HepG2 (cell line): ENCODE measurements around the gene TMEM256.

Experiments used
- ARNT ChIP-seq: fragments of 450-650 bp; IDR thresholded peaks from 2 replicates; pipeline ENCODE4 v1.6.1; 2017
- ATM ChIP-seq: fragments of 450-650 bp; IDR thresholded peaks from 2 replicates; pipeline ENCODE4 v1.7.1; 2017; ENCODE audit warnings: mild to moderate bottlenecking, borderline replicate concordance
- HHEX ChIP-seq: IDR thresholded peaks from 2 replicates; pipeline ENCODE4 v1.6.1; 2016; ENCODE audit warnings: control low read depth
- JUND ChIP-seq: sonication (generic); formaldehyde crosslinking; IDR thresholded peaks from 2 replicates; pipeline ENCODE4 v1.8.0; 2022; ENCODE audit warnings: mild to moderate bottlenecking, missing genetic modification reagents
- NFE2L2 ChIP-seq: fragments of 150-350 bp; IDR thresholded peaks from 2 replicates; pipeline ENCODE4 v1.6.1; 2014; ENCODE audit warnings: low read length
- SP1 ChIP-seq, 2 experiments: fragments of 450-650 bp in 1 of 2; sonication (generic) in 1 of 2; formaldehyde crosslinking in 1 of 2; IDR thresholded peaks; 2 replicates each; pipeline versions ENCODE4 v1.4.0 to v1.6.1; 2016 to 2020; ENCODE audit warnings: missing genetic modification reagents in 1 of 2
- ZNF564 ChIP-seq: sonication (generic); formaldehyde crosslinking; IDR thresholded peaks from 2 replicates; pipeline ENCODE4 v1.8.1; 2023; ENCODE audit warnings: mild to moderate bottlenecking, missing genetic modification reagents
- TF ChIP-seq, protein P1 (sequence below): sonication (generic); formaldehyde crosslinking; IDR thresholded peaks from 2 replicates; pipeline ENCODE4 v1.5.0; 2020; ENCODE audit warnings: mild to moderate bottlenecking, missing genetic modification reagents, moderate library complexity
- TF ChIP-seq, protein P2 (sequence below): sonication (generic); formaldehyde crosslinking; IDR thresholded peaks from 2 replicates; pipeline ENCODE4 v1.4.0; 2020; ENCODE audit warnings: missing genetic modification reagents

GRCh38 chr17:7383371-7383741 is 20.5 kb downstream of the TMEM256 start:
- TF ChIP-seq ARNT (no peak), ZNF564 (CRISPR knock-in tag) (no peak), NFE2L2 (no peak), SP1 (IDR thresholded peaks at IDR 0.05) (no peak), SP1 (CRISPR knock-in tag; IDR thresholded peaks at IDR 0.05) (no peak), JUND (CRISPR knock-in tag) (no peak), ATM (no peak), HHEX (CRISPR knock-in tag) (no peak)
- TF ChIP-seq, protein P1, sequence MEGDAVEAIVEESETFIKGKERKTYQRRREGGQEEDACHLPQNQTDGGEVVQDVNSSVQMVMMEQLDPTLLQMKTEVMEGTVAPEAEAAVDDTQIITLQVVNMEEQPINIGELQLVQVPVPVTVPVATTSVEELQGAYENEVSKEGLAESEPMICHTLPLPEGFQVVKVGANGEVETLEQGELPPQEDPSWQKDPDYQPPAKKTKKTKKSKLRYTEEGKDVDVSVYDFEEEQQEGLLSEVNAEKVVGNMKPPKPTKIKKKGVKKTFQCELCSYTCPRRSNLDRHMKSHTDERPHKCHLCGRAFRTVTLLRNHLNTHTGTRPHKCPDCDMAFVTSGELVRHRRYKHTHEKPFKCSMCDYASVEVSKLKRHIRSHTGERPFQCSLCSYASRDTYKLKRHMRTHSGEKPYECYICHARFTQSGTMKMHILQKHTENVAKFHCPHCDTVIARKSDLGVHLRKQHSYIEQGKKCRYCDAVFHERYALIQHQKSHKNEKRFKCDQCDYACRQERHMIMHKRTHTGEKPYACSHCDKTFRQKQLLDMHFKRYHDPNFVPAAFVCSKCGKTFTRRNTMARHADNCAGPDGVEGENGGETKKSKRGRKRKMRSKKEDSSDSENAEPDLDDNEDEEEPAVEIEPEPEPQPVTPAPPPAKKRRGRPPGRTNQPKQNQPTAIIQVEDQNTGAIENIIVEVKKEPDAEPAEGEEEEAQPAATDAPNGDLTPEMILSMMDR (CRISPR knock-in tag), result no peak
- TF ChIP-seq, protein P2, sequence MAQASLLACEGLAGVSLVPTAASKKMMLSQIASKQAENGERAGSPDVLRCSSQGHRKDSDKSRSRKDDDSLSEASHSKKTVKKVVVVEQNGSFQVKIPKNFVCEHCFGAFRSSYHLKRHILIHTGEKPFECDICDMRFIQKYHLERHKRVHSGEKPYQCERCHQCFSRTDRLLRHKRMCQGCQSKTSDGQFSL (CRISPR knock-in tag), result no peak
